ENCODE data around the gene KCNH6.

KCNH6 gene

GRCh38 chr17:63547083-63547523 lies 23.9 kb downstream of the KCNH6 start:
- no peaks in the 10 kb centered on the region for H3K9me3 Mint-ChIP-seq
- DNase-seq (ENCODE audit: low spot score in 2 of 2) (no peak), ATAC-seq (replicated peaks; ENCODE audit: extremely low read depth, poor library complexity, severe bottlenecking) (no peak)
- peaks cover 19% of the 10 kb centered on the region for H3K4me1 Mint-ChIP-seq
- H3K27me3 Mint-ChIP-seq, result no peaks in the 10 kb centered on the region
- peaks cover 12% of the 10 kb centered on the region for H3K36me3 Mint-ChIP-seq (ENCODE audit: insufficient read depth)
- no peak overlapping the region for H3K27ac Mint-ChIP-seq (ENCODE audit: low read depth)
- H3K4me3 Mint-ChIP-seq, result no peak overlapping the region

- Mint-ChIP-seq H3K4me3 (peak overlapping the region; percentile 97), H3K4me1 (peaks cover 37% of the 10 kb centered on the region), H3K27me3 (no peaks in the 10 kb centered on the region), H3K36me3 (ENCODE audit: insufficient read depth) (peaks cover 16% of the 10 kb centered on the region), H3K9me3 (no peaks in the 10 kb centered on the region), H3K27ac (ENCODE audit: low read depth) (peak overlapping the region; percentile 93)
- DNase-seq (ENCODE audit: low spot score in 2 of 2), result no peak
- peak; percentile 10 for ATAC-seq (replicated peaks; ENCODE audit: extremely low read depth, poor library complexity, severe bottlenecking)
Observed at GRCh38 chr17:63549289-63549945, 26.3 kb downstream of the KCNH6 start.

- Mint-ChIP-seq H3K27me3 (no peaks in the 10 kb centered on the region), H3K27ac (ENCODE audit: low read depth) (peak within 1 kb of the TSS; percentile 93), H3K4me1 (peaks cover 45% of the 10 kb centered on the region), H3K4me3 (peak within 1 kb of the TSS; percentile 97), H3K36me3 (ENCODE audit: insufficient read depth) (peaks cover 16% of the 10 kb centered on the region), H3K9me3 (no peaks in the 10 kb centered on the region)
- ATAC-seq (replicated peaks; ENCODE audit: extremely low read depth, poor library complexity, severe bottlenecking), result peak; percentile 96
- DNase-seq (ENCODE audit: low spot score in 2 of 2), result peak; percentile 97 to 100
Observed at GRCh38 chr17:63549946-63550816, 27.0 kb downstream of the KCNH6 start, which contains the start of gene DCAF7. DCAF7 (plus strand) TSS chr17:63550477; CDS start chr17:63550678, 201 bp downstream.

- no peak for ATAC-seq (replicated peaks; ENCODE audit: extremely low read depth, poor library complexity, severe bottlenecking)
- Mint-ChIP-seq H3K27me3 (no peaks in the 10 kb centered on the region), H3K36me3 (ENCODE audit: insufficient read depth) (peaks cover 19% of the 10 kb centered on the region), H3K4me3 (peak overlapping the region; percentile 97), H3K27ac (ENCODE audit: low read depth) (peak overlapping the region; percentile 93), H3K4me1 (peaks cover 53% of the 10 kb centered on the region), H3K9me3 (no peaks in the 10 kb centered on the region)
- DNase-seq (ENCODE audit: low spot score in 2 of 2), result no peak
Observed at GRCh38 chr17:63550817-63551639, 27.9 kb downstream of the KCNH6 start.

GRCh38 chr17:63552211-63552610 lies 29.1 kb downstream of the KCNH6 start:
- peaks cover 20% of the 10 kb centered on the region for H3K36me3 Mint-ChIP-seq (ENCODE audit: insufficient read depth)
- ATAC-seq (replicated peaks; ENCODE audit: extremely low read depth, poor library complexity, severe bottlenecking) (no peak), DNase-seq (ENCODE audit: low spot score in 2 of 2) (no peak)
- H3K4me3 Mint-ChIP-seq, result peak overlapping the region; percentile 97
- no peaks in the 10 kb centered on the region for H3K9me3 Mint-ChIP-seq
- no peaks in the 10 kb centered on the region for H3K27me3 Mint-ChIP-seq
- peak overlapping the region; percentile 93 for H3K27ac Mint-ChIP-seq (ENCODE audit: low read depth)
- H3K4me1 Mint-ChIP-seq, result peaks cover 63% of the 10 kb centered on the region

GRCh38 chr17:63555500-63556156 lies 32.5 kb downstream of the KCNH6 start:
- Mint-ChIP-seq H3K4me3 (peak overlapping the region; percentile 13), H3K9me3 (no peaks in the 10 kb centered on the region), H3K36me3 (ENCODE audit: insufficient read depth) (peaks cover 15% of the 10 kb centered on the region), H3K27me3 (no peaks in the 10 kb centered on the region), H3K4me1 (peaks cover 70% of the 10 kb centered on the region), H3K27ac (ENCODE audit: low read depth) (peak overlapping the region; percentile 70)
- no peak for DNase-seq (ENCODE audit: low spot score in 2 of 2)
- no peak for ATAC-seq (replicated peaks; ENCODE audit: extremely low read depth, poor library complexity, severe bottlenecking)

GRCh38 chr17:63557416-63557815 lies 34.3 kb downstream of the KCNH6 start:
- no peaks in the 10 kb centered on the region for H3K27me3 Mint-ChIP-seq
- H3K4me3 Mint-ChIP-seq, result no peak overlapping the region
- H3K9me3 Mint-ChIP-seq, result no peaks in the 10 kb centered on the region
- DNase-seq (ENCODE audit: low spot score in 2 of 2), result no peak
- peaks cover 15% of the 10 kb centered on the region for H3K36me3 Mint-ChIP-seq (ENCODE audit: insufficient read depth)
- peak overlapping the region; percentile 65 for H3K27ac Mint-ChIP-seq (ENCODE audit: low read depth)
- ATAC-seq (replicated peaks; ENCODE audit: extremely low read depth, poor library complexity, severe bottlenecking), result no peak
- peaks cover 70% of the 10 kb centered on the region for H3K4me1 Mint-ChIP-seq

GRCh38 chr17:63558441-63558840 lies 35.3 kb downstream of the KCNH6 start:
- ATAC-seq (replicated peaks; ENCODE audit: extremely low read depth, poor library complexity, severe bottlenecking) (no peak), DNase-seq (ENCODE audit: low spot score in 2 of 2) (no peak)
- H3K27ac Mint-ChIP-seq (ENCODE audit: low read depth), result no peak overlapping the region
- H3K9me3 Mint-ChIP-seq, result no peaks in the 10 kb centered on the region
- peaks cover 11% of the 10 kb centered on the region for H3K36me3 Mint-ChIP-seq (ENCODE audit: insufficient read depth)
- H3K4me1 Mint-ChIP-seq, result peaks cover 67% of the 10 kb centered on the region
- no peak overlapping the region for H3K4me3 Mint-ChIP-seq
- H3K27me3 Mint-ChIP-seq, result no peaks in the 10 kb centered on the region

GRCh38 chr17:63561819-63562218 lies 38.7 kb downstream of the KCNH6 start:
- H3K4me1 Mint-ChIP-seq, result peaks cover 56% of the 10 kb centered on the region
- no peak for ATAC-seq (replicated peaks; ENCODE audit: extremely low read depth, poor library complexity, severe bottlenecking)
- no peak overlapping the region for H3K4me3 Mint-ChIP-seq

GRCh38 chr17:63563339-63563738 lies 40.2 kb downstream of the KCNH6 start:
- Mint-ChIP-seq H3K4me1 (peaks cover 60% of the 10 kb centered on the region), H3K27ac (ENCODE audit: low read depth) (no peak overlapping the region), H3K36me3 (ENCODE audit: insufficient read depth) (peaks cover 6% of the 10 kb centered on the region), H3K27me3 (no peaks in the 10 kb centered on the region), H3K9me3 (no peaks in the 10 kb centered on the region), H3K4me3 (no peak overlapping the region)
- ATAC-seq (replicated peaks; ENCODE audit: extremely low read depth, poor library complexity, severe bottlenecking) (no peak), DNase-seq (ENCODE audit: low spot score in 2 of 2) (no peak)

More at GRCh38 chr17:63561819-63562218, 38.7 kb downstream of the KCNH6 start:
- no peak for DNase-seq (ENCODE audit: low spot score in 2 of 2)
- Mint-ChIP-seq H3K27me3 (no peaks in the 10 kb centered on the region), H3K27ac (ENCODE audit: low read depth) (no peak overlapping the region), H3K36me3 (ENCODE audit: insufficient read depth) (peaks cover 7% of the 10 kb centered on the region), H3K9me3 (no peaks in the 10 kb centered on the region)

GRCh38 chr17:63564562-63564961 lies 41.4 kb downstream of the KCNH6 start:
- Mint-ChIP-seq H3K4me1 (peaks cover 65% of the 10 kb centered on the region), H3K27me3 (no peaks in the 10 kb centered on the region), H3K9me3 (no peaks in the 10 kb centered on the region), H3K27ac (ENCODE audit: low read depth) (no peak overlapping the region), H3K36me3 (ENCODE audit: insufficient read depth) (peaks cover 9% of the 10 kb centered on the region), H3K4me3 (no peak overlapping the region)
- ATAC-seq (replicated peaks; ENCODE audit: extremely low read depth, poor library complexity, severe bottlenecking) (no peak), DNase-seq (ENCODE audit: low spot score in 2 of 2) (no peak)

- DNase-seq (ENCODE audit: low spot score in 2 of 2) (no peak), ATAC-seq (replicated peaks; ENCODE audit: extremely low read depth, poor library complexity, severe bottlenecking) (no peak)
- peaks cover 60% of the 10 kb centered on the region for H3K4me1 Mint-ChIP-seq
- H3K36me3 Mint-ChIP-seq (ENCODE audit: insufficient read depth), result peaks cover 9% of the 10 kb centered on the region
- H3K27me3 Mint-ChIP-seq, result no peaks in the 10 kb centered on the region
- no peaks in the 10 kb centered on the region for H3K9me3 Mint-ChIP-seq
- no peak overlapping the region for H3K27ac Mint-ChIP-seq (ENCODE audit: low read depth)
- H3K4me3 Mint-ChIP-seq, result no peak overlapping the region
Observed at GRCh38 chr17:63567229-63567628, 44.1 kb downstream of the KCNH6 start.
